B cell (primary cell): Measurements from ENCODE around the gene AGR2. TPM values are rescaled to one million over a fixed set of nuclear protein-coding genes. Genes with fewer than 3 reads are reported as not detected.

Experiments used
- ATAC-seq: fragments of 200-7000 bp; cut with Tn5 transposase; one replicate; pipeline ENCODE4 v1.10.0; 2021; ENCODE audit warnings: low read depth, mild to moderate bottlenecking, moderate number of reproducible peaks, moderate library complexity
- CTCF ChIA-PET: fragments of 350-600 bp; sonication (Branson Sonifier 250); formaldehyde crosslinking; loops from one replicate; lab custom pipeline; 2021; ENCODE audit warnings: antibody characterized with exemption, inconsistent platforms; lab: Charles Lee
- POLR2A ChIA-PET: fragments of 350-600 bp; sonication (Branson Sonifier 250); formaldehyde crosslinking; loops from one replicate; lab custom pipeline; 2021; ENCODE audit warnings: antibody characterized with exemption; lab: Charles Lee
- DNase-seq: peaks from one replicate; pipeline ENCODE4 v3.0.0; 2013
- H2AFZ ChIP-seq: 2 replicates; pipeline ENCODE4 v1.6.1; 2012; ENCODE audit warnings: mild to moderate bottlenecking, low read depth, low read length; ENCODE audit not compliant: insufficient read depth, poor library complexity, severe bottlenecking
- H3K27ac ChIP-seq, 2 donors: 1 replicate in 1 of 2; 2 replicates in 1 of 2; pipeline ENCODE4 v1.5.1; 2012 to 2013; ENCODE audit warnings: low read length in 2 of 2, mild to moderate bottlenecking in 2 of 2, moderate library complexity in 1 of 2
- H3K27me3 ChIP-seq, 4 experiments: fragments of 200-600 bp in 1 of 4; sonication (generic) in 1 of 4; replicated peaks in 1 of 4; 1 replicate in 2 of 4; 2 replicates in 2 of 4; pipeline versions ENCODE4 v1.6.1 to v1.7.0; 2013 to 2016; ENCODE audit warnings: low read length in 3 of 4, mild to moderate bottlenecking in 2 of 4, mixed read lengths in 1 of 4, moderate library complexity in 1 of 4; ENCODE audit not compliant: insufficient read depth in 4 of 4, control insufficient read depth in 3 of 4; ENCODE audit errors: control extremely low read depth in 1 of 4
- H3K36me3 ChIP-seq, 2 experiments: replicated peaks in 1 of 2; 1 replicate in 1 of 2; 2 replicates in 1 of 2; pipeline versions ENCODE4 v1.6.1 to v1.7.1; 2013; ENCODE audit warnings: low read length in 1 of 2; ENCODE audit not compliant: insufficient read depth in 2 of 2, control insufficient read depth in 1 of 2; ENCODE audit errors: control extremely low read depth in 1 of 2, extremely low read depth in 1 of 2
- H3K4me1 ChIP-seq, 2 donors: fragments of 200-600 bp in 1 of 2; sonication (generic) in 1 of 2; 1 replicate in 1 of 2; 2 replicates in 1 of 2; pipeline versions ENCODE4 v1.5.1 to v1.6.1; 2013 to 2017; ENCODE audit warnings: low read length in 2 of 2; ENCODE audit not compliant: control insufficient read depth in 2 of 2, insufficient read depth in 2 of 2
- H3K4me2 ChIP-seq: replicated peaks from 2 replicates; pipeline ENCODE3; 2012; ENCODE audit warnings: mild to moderate bottlenecking, low read depth, low read length; ENCODE audit not compliant: poor library complexity, severe bottlenecking
- H3K4me3 ChIP-seq, 5 experiments: fragments of 200-600 bp in 1 of 5; sonication (generic) in 1 of 5; 1 replicate in 3 of 5; 2 replicates in 2 of 5; pipeline versions ENCODE4 v1.5.1 to v1.7.0; 2011 to 2016; ENCODE audit warnings: low read length in 4 of 5, mild to moderate bottlenecking in 4 of 5, low read depth in 2 of 5, control low read depth in 1 of 5, moderate library complexity in 1 of 5; ENCODE audit not compliant: insufficient read depth in 1 of 5; ENCODE audit errors: control extremely low read depth in 1 of 5, extremely low read depth in 1 of 5
- H3K79me2 ChIP-seq: fragments of 200-600 bp; sonication (generic); one replicate; pipeline ENCODE4 v1.6.0; 2016; ENCODE audit warnings: low read length; ENCODE audit not compliant: control insufficient read depth, insufficient read depth
- H3K9ac ChIP-seq: fragments of 200-600 bp; sonication (generic); 2 replicates; pipeline ENCODE4 v1.6.1; 2017; ENCODE audit warnings: mild to moderate bottlenecking, low read length, moderate library complexity
- H3K9me3 ChIP-seq, 3 donors: one replicate each; pipeline versions ENCODE4 v1.6.1 to v1.7.1; 2013; ENCODE audit warnings: low read length in 2 of 3; ENCODE audit not compliant: control insufficient read depth in 2 of 3, insufficient read depth in 1 of 3; ENCODE audit errors: control extremely low read depth in 1 of 3
- H4K20me1 ChIP-seq: 2 replicates; pipeline ENCODE4 v1.6.0; 2012; ENCODE audit warnings: mild to moderate bottlenecking, low read length; ENCODE audit not compliant: insufficient read depth, control insufficient read depth, poor library complexity, severe bottlenecking
- H3K27ac Mint-ChIP-seq: one replicate; pipeline ENCODE4 v1.8.0; 2021; ENCODE audit warnings: mixed read lengths
- H3K27me3 Mint-ChIP-seq: one replicate; pipeline ENCODE4 v1.8.0; 2021; ENCODE audit warnings: mixed read lengths
- H3K4me1 Mint-ChIP-seq: one replicate; pipeline ENCODE4 v1.8.0; 2021; ENCODE audit warnings: mixed read lengths
- H3K4me3 Mint-ChIP-seq: one replicate; pipeline ENCODE4 v1.8.0; 2021; ENCODE audit warnings: mixed read lengths
- H3K9me3 Mint-ChIP-seq: one replicate; pipeline ENCODE4 v1.8.0; 2022; ENCODE audit warnings: mixed read lengths; ENCODE audit not compliant: insufficient read depth
- EZH2 ChIP-seq: IDR thresholded peaks from 2 replicates; pipeline ENCODE4 v1.6.1; 2012; ENCODE audit warnings: borderline replicate concordance, low read depth, mild to moderate bottlenecking, moderate library complexity, low read length; ENCODE audit not compliant: insufficient read depth, poor library complexity, severe bottlenecking
- WGBS: methylation state at CpG from one replicate; pipeline ENCODE4 v1.1.5; 2013; ENCODE audit warnings: missing lambda C conversion rate; ENCODE audit not compliant: insufficient coverage; 5-methylcytosine and 5-hydroxymethylcytosine counted together
- intact Hi-C: fragments of 100-400 bp; cut with micrococcal nuclease; formaldehyde crosslinking; loops from one replicate; pipeline ENCODE4 v1.10.0; 2022
- polyA plus RNA-seq: library from polyadenylated mRNA; depleted of rRNA; stranded (reverse); fragments of >200 nt; gene quantifications from 2 replicates; pipeline ENCODE4 v1.2.3, GENCODE V29; 2012
- total RNA-seq, 2 donors: library from RNA; stranded (reverse); fragments of 120-200 nt in 1 of 2; gene quantifications; 1 replicate in 1 of 2; 2 replicates in 1 of 2; pipeline versions ENCODE4 v1.2.3 to v1.2.4, GENCODE V29; 2013 to 2022
- TF ChIP-seq, protein P1 (sequence below): fragments of 200-600 bp; IDR thresholded peaks from one replicate; pipeline ENCODE4 v1.8.0; 2022; ENCODE audit warnings: antibody characterized with exemption, mild to moderate bottlenecking

Gene AGR2
- total and polyA plus RNA-seq, 2 donors (not counting 1 experiment from before 2014, with no cell fraction given) = not detected

DNA sequence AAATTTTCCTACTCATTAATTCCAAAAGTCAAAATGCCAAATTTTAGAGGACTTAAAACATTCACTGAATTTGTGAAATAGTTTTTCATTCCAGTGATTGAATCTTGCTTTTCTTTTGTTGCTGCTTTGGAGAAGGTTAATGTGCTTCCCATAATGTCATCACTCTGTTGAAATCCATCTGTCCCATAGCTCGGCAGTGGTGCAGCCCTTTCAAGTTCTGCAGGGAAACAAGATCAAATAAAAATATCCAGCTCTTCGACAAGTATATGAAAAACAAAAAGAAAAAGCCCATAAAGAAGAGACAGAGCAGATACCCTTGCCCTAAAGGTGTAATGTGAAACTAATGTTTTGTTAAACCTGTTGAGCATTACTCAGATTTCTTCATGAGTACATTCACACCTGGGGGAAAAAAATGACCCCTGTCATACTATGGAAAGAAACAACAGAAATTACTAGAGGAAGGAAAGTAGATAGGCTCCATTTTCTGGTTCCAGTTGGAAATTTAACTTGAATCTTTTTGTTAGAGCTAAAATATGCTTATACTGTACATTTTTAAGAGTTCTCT, 41.9 kb upstream of the AGR2 start:
- ATAC-seq (no peak), DNase-seq (no peak)
- intact Hi-C loops = no loop called here
- Histone ChIP-seq H2AFZ (no peak overlapping the region), H4K20me1 (no peaks in the 10 kb centered on the region), H3K4me3 (no peak overlapping the region), H3K4me2 (no peak overlapping the region), H3K4me1 (peaks cover 2 to 4% of the 10 kb centered on the region in 2 donors), H3K27me3 (no peaks in the 10 kb centered on the region), H3K9me3 (no peaks in the 10 kb centered on the region), H3K36me3 (no peaks in the 10 kb centered on the region), H3K27ac (no peak overlapping the region), H3K9ac (no peak overlapping the region), H3K79me2 (no peaks in the 10 kb centered on the region)
- Mint-ChIP-seq H3K4me3 (no peak overlapping the region), H3K4me1 (peaks cover 6% of the 10 kb centered on the region), H3K27ac (no peak overlapping the region), H3K9me3 (no peaks in the 10 kb centered on the region), H3K27me3 (no peaks in the 10 kb centered on the region)
- no CpG with 5 or more reads among the region's 2 CpGs for WGBS
- no peak for TF ChIP-seq EZH2
- TF ChIP-seq, protein P1, sequence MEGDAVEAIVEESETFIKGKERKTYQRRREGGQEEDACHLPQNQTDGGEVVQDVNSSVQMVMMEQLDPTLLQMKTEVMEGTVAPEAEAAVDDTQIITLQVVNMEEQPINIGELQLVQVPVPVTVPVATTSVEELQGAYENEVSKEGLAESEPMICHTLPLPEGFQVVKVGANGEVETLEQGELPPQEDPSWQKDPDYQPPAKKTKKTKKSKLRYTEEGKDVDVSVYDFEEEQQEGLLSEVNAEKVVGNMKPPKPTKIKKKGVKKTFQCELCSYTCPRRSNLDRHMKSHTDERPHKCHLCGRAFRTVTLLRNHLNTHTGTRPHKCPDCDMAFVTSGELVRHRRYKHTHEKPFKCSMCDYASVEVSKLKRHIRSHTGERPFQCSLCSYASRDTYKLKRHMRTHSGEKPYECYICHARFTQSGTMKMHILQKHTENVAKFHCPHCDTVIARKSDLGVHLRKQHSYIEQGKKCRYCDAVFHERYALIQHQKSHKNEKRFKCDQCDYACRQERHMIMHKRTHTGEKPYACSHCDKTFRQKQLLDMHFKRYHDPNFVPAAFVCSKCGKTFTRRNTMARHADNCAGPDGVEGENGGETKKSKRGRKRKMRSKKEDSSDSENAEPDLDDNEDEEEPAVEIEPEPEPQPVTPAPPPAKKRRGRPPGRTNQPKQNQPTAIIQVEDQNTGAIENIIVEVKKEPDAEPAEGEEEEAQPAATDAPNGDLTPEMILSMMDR = no peak
- CTCF ChIA-PET = no interaction called here
- POLR2A ChIA-PET = no interaction called here

DNA sequence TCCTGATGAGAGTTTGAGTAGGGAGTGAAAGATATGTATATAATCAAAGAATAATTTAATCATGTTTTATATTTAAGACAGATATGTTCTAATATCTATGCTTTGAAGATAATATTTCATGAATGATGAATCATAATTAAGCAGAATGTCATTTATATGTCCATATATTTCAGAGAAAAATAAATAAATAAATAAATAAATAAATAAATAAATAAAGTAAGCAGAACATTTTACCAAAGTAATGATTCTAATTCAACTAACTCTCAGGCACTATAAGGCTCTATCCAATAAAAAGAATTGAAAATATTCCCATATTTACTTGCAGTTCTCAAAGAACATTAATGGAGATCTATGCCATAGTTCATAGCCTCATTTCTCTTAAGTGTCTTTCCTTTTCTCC, 40.9 kb upstream of the AGR2 start:
- intact Hi-C loops = no loop called here
- H3K36me3 ChIP-seq = no peaks in the 10 kb centered on the region
- H3K27me3 ChIP-seq = no peaks in the 10 kb centered on the region
- no peaks in the 10 kb centered on the region for H3K9me3 ChIP-seq
- ChIA-PET CTCF (no interaction called here), POLR2A (no interaction called here)
- H3K4me3 Mint-ChIP-seq = no peak overlapping the region
- no peak overlapping the region for H3K4me2 ChIP-seq
- H2AFZ ChIP-seq = no peak overlapping the region
- no peaks in the 10 kb centered on the region for H3K27me3 Mint-ChIP-seq
- no peak overlapping the region for H3K4me3 ChIP-seq
- no peaks in the 10 kb centered on the region for H4K20me1 ChIP-seq
- ATAC-seq (no peak), DNase-seq (no peak)
- no peak overlapping the region for H3K9ac ChIP-seq
- no peak for TF ChIP-seq EZH2
- TF ChIP-seq, protein P1 = no peak
- no peaks in the 10 kb centered on the region for H3K79me2 ChIP-seq
- no peak overlapping the region for H3K27ac Mint-ChIP-seq
- no peak overlapping the region for H3K27ac ChIP-seq
- no peaks in the 10 kb centered on the region for H3K4me1 Mint-ChIP-seq
- H3K4me1 ChIP-seq = no peaks in the 10 kb centered on the region
- no peaks in the 10 kb centered on the region for H3K9me3 Mint-ChIP-seq
